Right lobe of liver (tissue), 4 donors: ENCODE results near the gene DLG2.

ENCODE experiments used
- CTCF ChIP-seq, 4 donors: fragments of 200-600 bp in 3 of 4; fragments of 450-650 bp in 1 of 4; IDR thresholded peaks; one replicate each; pipeline versions ENCODE4 v1.5.1 to v1.8.0; 2016 to 2022; ENCODE audit warnings: antibody characterized with exemption in 4 of 4, mild to moderate bottlenecking in 2 of 4
- POLR2A ChIP-seq: fragments of 450-650 bp; IDR thresholded peaks from one replicate; pipeline ENCODE4 v1.6.1; 2017; ENCODE audit warnings: antibody characterized with exemption, mild to moderate bottlenecking
- donor health status: DM: no; HTN: no; CAD: no.
- donor health status: DM: no; HTN: no; CAD: no.
- donor health status: DM: no; HTN: yes; CAD: no.

- TF ChIP-seq CTCF (IDR thresholded peaks at IDR 0.05) (no peak), POLR2A (no peak)
These were observed 2167.3 kb downstream of the DLG2 start for GRCh38 chr11:83459798-83460197.
